GM21528 (cell line): ENCODE measurements around the gene ZMIZ1.
A peak's percentile ranks its signal among the peaks of the same experiment; 100 is the strongest.
"Not testable (repeated sequence)": the region's sequence is repeated elsewhere in the genome, so short reads cannot be mapped to it uniquely, and the experiment has no call there.

Experiments used
- ATAC-seq: cut with Tn5 transposase; IDR thresholded peaks from one replicate; pipeline ENCODE4 v1.9.1; 2021; ENCODE audit warnings: mild to moderate bottlenecking, moderate library complexity; ENCODE audit not compliant: unreplicated experiment, low FRiP score

ZMIZ1 gene

DNA sequence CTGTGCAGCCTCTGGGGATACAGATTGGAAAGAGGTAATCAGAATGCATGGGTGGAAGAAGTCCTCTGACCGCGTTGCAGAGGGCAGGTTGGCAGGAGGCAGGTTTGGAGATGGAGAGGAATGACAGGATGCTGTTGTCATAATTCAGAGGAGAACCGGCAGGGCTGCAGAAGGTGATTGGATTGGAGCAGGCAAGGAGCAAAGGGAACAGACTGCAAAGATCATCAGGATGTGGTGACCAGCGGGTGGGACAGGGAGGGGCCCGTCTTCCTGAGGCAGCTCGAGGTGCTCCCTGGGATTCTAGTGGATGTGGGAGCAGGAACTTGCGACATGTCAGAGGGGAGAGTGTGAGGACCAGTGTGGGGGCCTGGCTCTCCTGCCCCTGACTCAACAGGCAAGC is 200.0 kb downstream of the ZMIZ1 start:
- no peak for ATAC-seq

GRCh38 chr10:79269443-79269842 is 200.7 kb downstream of the ZMIZ1 start:
- ATAC-seq, result no peak

DNA sequence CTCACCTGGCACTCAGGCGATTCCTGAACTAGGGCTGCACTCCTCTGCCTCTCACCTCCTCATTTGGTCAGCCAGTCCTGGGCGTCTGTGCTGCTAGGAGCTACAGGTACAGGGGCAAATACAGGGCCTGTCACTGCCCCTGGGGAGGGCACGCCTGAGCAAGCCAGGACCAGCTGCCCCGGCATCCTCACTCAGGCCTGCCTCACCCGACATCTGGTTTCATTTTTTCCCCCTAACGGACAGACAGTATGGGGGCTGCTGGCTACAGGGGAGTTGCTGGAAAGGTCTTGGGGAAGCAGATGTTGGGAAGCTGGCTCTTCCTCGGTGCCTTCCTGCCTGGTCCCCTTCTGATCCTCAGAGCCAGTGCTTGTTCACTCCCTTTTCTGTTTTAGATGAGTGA is 201.2 kb downstream of the ZMIZ1 start:
- ATAC-seq, result no peak

- ATAC-seq, result no peak
Observed at GRCh38 chr10:79270466-79271246, 201.9 kb downstream of the ZMIZ1 start.

GRCh38 chr10:79272353-79272752 is 203.6 kb downstream of the ZMIZ1 start:
- ATAC-seq, result no peak

DNA sequence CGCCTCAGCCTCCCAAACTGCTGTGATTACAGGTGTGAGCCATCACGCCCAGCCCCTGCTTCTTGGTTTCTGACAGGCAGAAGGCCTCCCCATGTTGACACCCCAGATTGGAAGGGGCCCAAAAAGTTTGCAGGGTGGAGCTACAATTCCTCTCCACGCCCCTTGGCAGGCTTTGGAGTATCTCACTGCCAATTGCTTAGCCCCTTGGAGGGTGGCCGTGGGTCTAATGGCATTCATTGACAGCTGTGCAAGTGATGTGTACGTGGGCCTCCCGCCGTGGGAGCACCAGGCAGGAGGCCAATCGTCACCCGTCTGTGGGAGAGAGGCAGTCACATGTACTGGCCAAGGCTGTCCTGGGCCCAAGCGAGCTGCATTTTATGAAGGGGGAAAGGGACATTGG is 204.8 kb downstream of the ZMIZ1 start:
- ATAC-seq, result no peak

DNA sequence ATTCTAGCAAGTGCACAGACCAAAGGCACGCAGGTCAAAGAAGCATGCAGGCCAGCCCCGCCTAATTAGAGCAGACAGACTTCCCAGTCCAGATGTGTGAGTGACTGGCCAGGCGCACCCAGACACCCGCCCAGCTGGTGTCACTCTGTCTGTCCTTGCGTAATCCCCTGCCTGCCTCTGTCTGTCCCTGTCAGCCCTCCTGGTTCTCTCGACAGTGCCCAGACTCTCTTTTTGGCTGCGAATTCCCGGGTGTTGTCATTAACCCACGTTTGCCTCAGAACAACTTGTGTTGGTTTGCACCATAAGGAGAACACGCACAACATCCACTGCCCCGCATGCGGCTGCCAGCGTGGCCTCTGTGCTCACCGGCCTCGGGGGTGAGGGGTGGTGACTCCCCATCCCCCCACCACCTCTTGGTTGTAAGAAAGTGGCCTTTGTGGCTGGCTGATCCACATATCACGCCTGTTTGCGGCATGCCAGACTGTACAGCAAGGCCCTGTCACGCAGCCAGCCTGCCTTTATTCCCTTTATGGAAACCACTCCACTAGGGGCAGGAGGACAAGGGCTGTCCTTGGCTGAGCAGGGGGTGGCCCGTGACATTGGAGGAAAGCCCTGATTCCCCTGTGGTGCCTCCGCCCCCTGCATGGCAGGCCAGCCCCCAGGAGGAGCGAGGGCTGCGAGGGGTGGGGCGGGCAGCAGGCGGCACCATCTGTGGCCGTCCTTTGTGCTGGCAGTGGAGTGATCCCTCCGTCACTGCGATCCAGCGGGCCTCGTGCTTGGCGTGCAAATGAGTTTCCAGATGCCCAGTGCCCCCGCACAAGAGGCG is 205.7 kb downstream of the ZMIZ1 start:
- no peak for ATAC-seq

GRCh38 chr10:79275105-79275430 is 206.3 kb downstream of the ZMIZ1 start:
- ATAC-seq, result no peak

DNA sequence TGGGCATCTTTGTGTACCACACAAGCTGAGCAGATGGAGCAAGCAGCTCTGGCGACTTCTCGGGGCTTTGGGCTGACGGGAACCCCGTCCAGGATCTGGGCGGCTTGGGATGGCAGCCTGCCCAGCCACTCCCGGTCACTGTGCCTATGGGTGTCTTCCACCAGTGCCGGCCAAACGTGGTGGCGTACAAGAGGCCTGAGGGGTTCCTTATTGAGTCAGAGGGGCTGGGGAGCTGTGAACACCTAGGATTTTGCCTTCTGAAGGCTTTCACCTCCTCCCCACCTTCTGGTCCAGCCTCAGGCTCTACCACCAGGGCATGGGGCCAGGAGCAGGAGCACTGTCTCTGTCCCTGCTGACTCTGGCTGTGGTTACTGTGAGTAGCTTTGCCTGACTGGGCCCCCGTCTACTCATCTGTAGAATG is 206.7 kb downstream of the ZMIZ1 start:
- ATAC-seq, result no peak

- ATAC-seq, result no peak
Observed at GRCh38 chr10:79277579-79278269, 209.0 kb downstream of the ZMIZ1 start.

- ATAC-seq, result not testable (repeated sequence)
Observed at GRCh38 chr10:79279047-79279446, 210.3 kb downstream of the ZMIZ1 start.

DNA sequence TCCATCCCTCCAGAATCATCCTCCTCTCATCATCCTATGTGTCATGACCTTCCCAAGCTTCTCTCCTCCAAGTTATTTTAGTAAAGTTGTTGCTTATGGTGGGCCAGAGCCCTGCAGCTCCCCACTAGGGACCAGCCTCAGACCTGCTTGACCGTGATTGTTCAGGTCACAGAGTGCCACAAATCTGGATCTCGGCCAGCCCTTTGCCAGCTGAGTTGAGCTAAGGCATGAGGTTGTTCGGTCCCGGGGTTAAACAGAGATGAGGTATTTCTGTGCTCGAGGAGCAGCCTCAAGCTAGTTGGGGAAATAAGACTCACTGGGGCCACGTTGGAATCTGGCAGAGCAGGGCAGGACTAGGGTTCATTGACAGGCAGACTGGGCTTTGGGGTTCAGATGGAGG is 212.2 kb downstream of the ZMIZ1 start:
- no peak for ATAC-seq

- ATAC-seq, result no peak
Observed at GRCh38 chr10:79282388-79282787, 213.6 kb downstream of the ZMIZ1 start.

DNA sequence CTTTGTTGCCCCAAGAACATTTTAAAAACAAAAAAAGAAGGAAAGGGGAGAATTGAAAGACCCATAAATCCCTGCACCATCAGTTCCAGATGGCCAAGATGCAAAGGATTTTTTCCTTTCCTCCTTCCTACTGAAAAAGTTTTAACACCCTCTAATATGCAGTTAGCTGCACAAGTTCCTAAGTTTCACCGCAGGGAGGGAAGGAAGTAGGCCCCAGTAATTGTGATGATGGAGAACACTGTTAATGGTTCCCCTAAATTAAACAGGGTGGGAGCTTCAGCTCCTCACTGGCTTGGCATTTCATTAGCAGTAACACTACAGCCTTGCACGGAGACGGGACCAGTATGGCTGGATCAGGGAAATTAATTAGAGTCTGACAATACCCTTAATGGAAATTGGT is 214.8 kb downstream of the ZMIZ1 start:
- ATAC-seq, result no peak

GRCh38 chr10:79284158-79284871 is 215.5 kb downstream of the ZMIZ1 start:
- no peak for ATAC-seq

- peak; percentile 70 for ATAC-seq
Observed at GRCh38 chr10:79285315-79286197, 216.8 kb downstream of the ZMIZ1 start.

GRCh38 chr10:79286318-79286951 is 217.7 kb downstream of the ZMIZ1 start:
- peak; percentile 80 for ATAC-seq

- ATAC-seq, result no peak
Observed at GRCh38 chr10:79287973-79288723, 219.4 kb downstream of the ZMIZ1 start.

DNA sequence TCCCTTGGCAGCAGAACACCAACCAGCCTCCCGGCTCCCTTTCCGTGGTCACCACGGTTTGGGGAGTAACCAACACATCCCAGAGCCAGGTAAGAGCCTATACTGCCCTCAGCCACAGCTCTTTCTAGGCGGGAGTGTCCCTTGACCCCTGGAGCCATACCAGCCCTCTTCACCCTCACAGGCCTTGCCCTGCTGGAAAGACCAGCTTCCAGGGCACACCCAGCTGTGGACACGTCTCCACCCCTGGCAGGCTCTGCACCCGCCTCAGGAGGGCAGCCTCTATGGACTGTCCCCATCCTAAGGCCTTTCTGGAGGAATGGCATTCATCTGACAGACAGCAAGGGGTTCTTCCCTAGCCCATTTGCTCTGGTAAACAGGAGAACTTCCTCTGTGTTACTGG is 221.0 kb downstream of the ZMIZ1 start:
- no peak for ATAC-seq
